ENCODE measurements around the gene SNRNP40. TPM values are rescaled to one million over a fixed set of nuclear protein-coding genes. Genes with fewer than 3 reads are reported as not detected.

The SNRNP40 gene
- total and polyA plus RNA-seq, 2 experiments from 2014 or later: 90.0 to 135 TPM

GRCh38 chr1:31335007-31335406, 38.4 kb upstream of the SNRNP40 start:
- Histone ChIP-seq H3K9me2 (ENCODE audit: insufficient read depth) (no peaks in the 10 kb centered on the region), H4K20me1 (replicated peaks; ENCODE audit: insufficient read depth) (no peaks in the 10 kb centered on the region), H3K36me3 (ENCODE audit: insufficient read depth) (no peaks in the 10 kb centered on the region), H3K4me1 (ENCODE audit: insufficient read depth) (no peaks in the 10 kb centered on the region), H3K79me2 (replicated peaks; ENCODE audit: insufficient read depth) (no peaks in the 10 kb centered on the region), H3F3A (replicated peaks; ENCODE audit: low read depth) (no peaks in the 10 kb centered on the region), H3K4me3 (no peak overlapping the region), H2AFZ (no peak overlapping the region), H3K4me2 (no peak overlapping the region), H3K27ac (ENCODE audit: low read depth) (no peak overlapping the region), H3K27me3 (ENCODE audit: insufficient read depth) (no peaks in the 10 kb centered on the region)
- H3K36me3 Mint-ChIP-seq (ENCODE audit: low read depth): peaks cover 13% of the 10 kb centered on the region; the same call in 2 of the 3 replicates
- ATAC-seq (peak; percentile 71), DNase-seq (ENCODE audit: low spot score) (peak; percentile 65)
- no peak overlapping the region for H3K4me3 Mint-ChIP-seq
- H3K9me3 Mint-ChIP-seq: no peaks in the 10 kb centered on the region
- H3K4me1 Mint-ChIP-seq: peaks cover 2% of the 10 kb centered on the region; the same call in 1 of the 3 replicates
- H3K27me3 Mint-ChIP-seq (ENCODE audit: insufficient read depth, low read depth, poor library complexity): no peaks in the 10 kb centered on the region
- no peak overlapping the region for H3K27ac Mint-ChIP-seq
- no peak for TF ChIP-seq STAT1 (IDR thresholded peaks at IDR 0.05; ENCODE audit: unreplicated experiment)
- TF ChIP-seq, protein P1, sequence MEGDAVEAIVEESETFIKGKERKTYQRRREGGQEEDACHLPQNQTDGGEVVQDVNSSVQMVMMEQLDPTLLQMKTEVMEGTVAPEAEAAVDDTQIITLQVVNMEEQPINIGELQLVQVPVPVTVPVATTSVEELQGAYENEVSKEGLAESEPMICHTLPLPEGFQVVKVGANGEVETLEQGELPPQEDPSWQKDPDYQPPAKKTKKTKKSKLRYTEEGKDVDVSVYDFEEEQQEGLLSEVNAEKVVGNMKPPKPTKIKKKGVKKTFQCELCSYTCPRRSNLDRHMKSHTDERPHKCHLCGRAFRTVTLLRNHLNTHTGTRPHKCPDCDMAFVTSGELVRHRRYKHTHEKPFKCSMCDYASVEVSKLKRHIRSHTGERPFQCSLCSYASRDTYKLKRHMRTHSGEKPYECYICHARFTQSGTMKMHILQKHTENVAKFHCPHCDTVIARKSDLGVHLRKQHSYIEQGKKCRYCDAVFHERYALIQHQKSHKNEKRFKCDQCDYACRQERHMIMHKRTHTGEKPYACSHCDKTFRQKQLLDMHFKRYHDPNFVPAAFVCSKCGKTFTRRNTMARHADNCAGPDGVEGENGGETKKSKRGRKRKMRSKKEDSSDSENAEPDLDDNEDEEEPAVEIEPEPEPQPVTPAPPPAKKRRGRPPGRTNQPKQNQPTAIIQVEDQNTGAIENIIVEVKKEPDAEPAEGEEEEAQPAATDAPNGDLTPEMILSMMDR (conservative IDR thresholded peaks at IDR 0.05; ENCODE audit: low read depth in 2 of 2): peak; percentile 53 to 64

DNA sequence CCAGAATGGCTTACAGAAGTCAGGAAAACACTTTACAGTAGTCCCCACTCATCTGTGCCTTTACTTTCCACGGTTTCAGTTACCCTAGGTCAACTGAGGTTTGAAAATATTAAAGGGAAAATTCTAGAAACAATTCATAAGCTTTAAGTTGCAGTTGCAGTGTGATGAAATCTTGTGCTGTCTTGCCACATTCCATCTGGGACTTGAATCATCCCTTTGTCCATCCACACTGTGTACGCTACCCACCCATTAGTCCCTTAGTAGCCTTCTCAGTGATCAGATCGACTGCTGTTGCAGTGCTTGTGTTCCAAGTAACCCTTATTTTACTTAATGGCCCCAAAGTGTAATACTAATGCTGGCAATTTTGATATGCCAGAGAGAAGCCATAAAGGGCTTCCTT, 30.8 kb upstream of the SNRNP40 start:
- H3K4me2 ChIP-seq: no peak overlapping the region
- Mint-ChIP-seq H3K27ac (peak overlapping the region; percentile 74; the same call in 1 of the 2 replicates), H3K9me3 (no peaks in the 10 kb centered on the region), H3K4me1 (peaks cover 2% of the 10 kb centered on the region; the same call in 2 of the 3 replicates), H3K4me3 (no peak overlapping the region), H3K36me3 (ENCODE audit: low read depth) (peaks cover 19% of the 10 kb centered on the region), H3K27me3 (ENCODE audit: insufficient read depth, low read depth, poor library complexity) (no peaks in the 10 kb centered on the region)
- H3K27me3 ChIP-seq (ENCODE audit: insufficient read depth): no peaks in the 10 kb centered on the region
- H3F3A ChIP-seq (replicated peaks; ENCODE audit: low read depth): no peaks in the 10 kb centered on the region
- H2AFZ ChIP-seq: no peak overlapping the region
- DNase-seq (ENCODE audit: low spot score): no peak
- H3K79me2 ChIP-seq (replicated peaks; ENCODE audit: insufficient read depth): no peaks in the 10 kb centered on the region
- no peaks in the 10 kb centered on the region for H3K9me2 ChIP-seq (ENCODE audit: insufficient read depth)
- no peaks in the 10 kb centered on the region for H3K36me3 ChIP-seq (ENCODE audit: insufficient read depth)
- no peaks in the 10 kb centered on the region for H3K4me1 ChIP-seq (ENCODE audit: insufficient read depth)
- H3K27ac ChIP-seq (ENCODE audit: low read depth): peak overlapping the region; percentile 40; the same call in 1 of the 2 replicates
- no peak for ATAC-seq
- peaks cover 8% of the 10 kb centered on the region; the same call in 1 of the 2 replicates for H4K20me1 ChIP-seq (replicated peaks; ENCODE audit: insufficient read depth)
- no peak overlapping the region for H3K4me3 ChIP-seq
- no peak for TF ChIP-seq ZNF462 (CRISPR knock-in tag; IDR thresholded peaks at IDR 0.05)
- no peak for TF ChIP-seq ZNF331 (CRISPR knock-in tag; IDR thresholded peaks at IDR 0.05; ENCODE audit: low read depth)
- TF ChIP-seq POLR2AphosphoS5 (IDR thresholded peaks at IDR 0.05; ENCODE audit: low read depth): no peak
- no peak for TF ChIP-seq ZNF114 (CRISPR knock-in tag; IDR thresholded peaks at IDR 0.05)
- no peak for TF ChIP-seq CREB1 (CRISPR knock-in tag; IDR thresholded peaks at IDR 0.05; ENCODE audit: low read depth)
- no peak for TF ChIP-seq STAT1 (IDR thresholded peaks at IDR 0.05; ENCODE audit: unreplicated experiment)
- no peak for TF ChIP-seq EZH2 (IDR thresholded peaks at IDR 0.05; ENCODE audit: low read depth, unreplicated experiment)
- no peak for TF ChIP-seq EZH2phosphoT487 (IDR thresholded peaks at IDR 0.05; ENCODE audit: unreplicated experiment)
- TF ChIP-seq, protein P1 (conservative IDR thresholded peaks at IDR 0.05; ENCODE audit: low read depth in 2 of 2): no peak
